Hindlimb muscle (tissue), 1 donor: Measurements from ENCODE around the gene RPN1. TPM values are rescaled to one million over a fixed set of nuclear protein-coding genes. Genes with fewer than 3 reads are reported as not detected.

ENCODE experiments used
- DNase-seq: peaks from one replicate; pipeline ENCODE4 v3.0.0-alpha.2; 2013
- polyA plus RNA-seq: library from polyadenylated mRNA; unstranded; fragments of 120-200 nt; gene quantifications from one replicate; pipeline ENCODE4 v1.2.1, GENCODE V29; 2013; ENCODE audit not compliant: insufficient read length

Gene RPN1
- polyA plus RNA-seq, 1 donor = 89.1 TPM

- DNase-seq = no peak
Observed at GRCh38 chr3:128648940-128649663, 1.5 kb downstream of the RPN1 start.

GRCh38 chr3:128648402-128648801 lies 2.2 kb downstream of the RPN1 start:
- no peak for DNase-seq

GRCh38 chr3:128647307-128647706 lies 3.3 kb downstream of the RPN1 start:
- no peak for DNase-seq

- DNase-seq = no peak
Observed at GRCh38 chr3:128634075-128634611, 16.5 kb downstream of the RPN1 start.

- DNase-seq = no peak
Observed at GRCh38 chr3:128632301-128632700, 18.3 kb downstream of the RPN1 start.

GRCh38 chr3:128629936-128630335 lies 20.7 kb downstream of the RPN1 start:
- no peak for DNase-seq

- DNase-seq = no peak
Observed at GRCh38 chr3:128625409-128625945, 25.1 kb downstream of the RPN1 start.

GRCh38 chr3:128624526-128625138 lies 26.0 kb downstream of the RPN1 start:
- no peak for DNase-seq

- no peak for DNase-seq
Observed at GRCh38 chr3:128623762-128624176, 26.8 kb downstream of the RPN1 start.

GRCh38 chr3:128621931-128622330 lies 28.7 kb downstream of the RPN1 start:
- DNase-seq = no peak

GRCh38 chr3:128621234-128621633 lies 29.4 kb downstream of the RPN1 start:
- no peak for DNase-seq

- no peak for DNase-seq
Observed at GRCh38 chr3:128620268-128620691, 30.3 kb downstream of the RPN1 start.

- DNase-seq = no peak
Observed at GRCh38 chr3:128619146-128619890, 31.3 kb downstream of the RPN1 start.

GRCh38 chr3:128618398-128618726 lies 32.3 kb downstream of the RPN1 start:
- no peak for DNase-seq

- DNase-seq = peak; percentile 97
Observed at GRCh38 chr3:128617557-128618397, 32.8 kb downstream of the RPN1 start.

GRCh38 chr3:128617270-128617556 lies 33.4 kb downstream of the RPN1 start:
- DNase-seq = no peak

- DNase-seq = no peak
Observed at GRCh38 chr3:128616516-128617269, 33.9 kb downstream of the RPN1 start.

- DNase-seq = no peak
Observed at GRCh38 chr3:128614076-128614475, 36.5 kb downstream of the RPN1 start.

- DNase-seq = no peak
Observed at GRCh38 chr3:128613083-128613829, 37.4 kb downstream of the RPN1 start.

GRCh38 chr3:128610451-128611070 lies 40.1 kb downstream of the RPN1 start:
- no peak for DNase-seq
